Activated CD4-positive, alpha-beta T cell treated with anti-CD3 and anti-CD28 coated beads, Interleukin-2, amount 50 U/mL, for 1 hour (primary cell): ENCODE data around the gene DLG5.

Source experiments
- DNase-seq: peaks from one replicate; pipeline ENCODE4 v3.0.0-alpha.2; 2020

DLG5 gene

DNA sequence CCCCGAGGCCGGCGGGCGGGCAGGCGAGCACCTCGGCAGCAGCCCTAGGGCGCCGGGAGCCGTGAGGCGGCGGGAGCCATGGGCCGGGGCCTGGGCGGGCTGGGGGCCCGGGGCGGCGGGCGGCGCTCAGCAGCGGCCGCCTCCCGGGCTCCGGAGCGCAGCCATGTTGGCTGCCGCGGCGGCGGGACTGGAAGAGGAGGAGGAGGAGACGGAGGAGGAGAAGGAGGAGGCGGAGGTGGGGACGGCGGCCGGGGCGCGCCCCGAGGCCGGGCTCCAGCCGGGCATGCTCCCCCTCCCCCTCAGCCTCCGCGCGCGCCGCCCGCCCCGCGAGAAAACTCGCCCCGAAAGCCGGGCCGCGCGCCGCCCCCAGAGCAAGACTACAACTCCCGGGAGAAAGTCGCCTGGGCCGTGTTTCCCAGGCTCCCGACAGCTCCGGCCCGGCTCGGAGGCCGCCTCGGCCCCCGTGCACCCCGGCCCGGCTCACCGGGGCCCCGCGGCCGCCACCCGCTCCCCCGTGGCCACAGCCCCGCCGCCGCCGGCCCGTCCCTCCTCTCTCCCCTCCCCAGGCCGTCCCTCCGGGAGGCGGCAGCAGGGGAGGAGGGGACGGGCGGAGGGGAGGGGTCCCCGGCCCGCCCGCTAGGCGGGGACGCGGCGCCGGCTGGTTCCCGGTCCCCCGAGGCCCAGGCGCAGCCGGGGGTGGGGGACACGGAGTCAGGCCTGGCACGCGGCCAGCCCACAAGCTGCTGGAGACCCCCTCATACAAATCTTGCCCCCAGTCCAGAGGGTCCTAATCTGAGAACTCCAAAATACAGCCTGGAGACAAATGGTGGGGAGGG lies at the start of gene DLG5:
DLG5 (minus strand) TSS at position 190 of the 836 bp plus-strand sequence. CDS start 235 bp downstream, outside the sequence.
- DNase-seq: no peak

DNA sequence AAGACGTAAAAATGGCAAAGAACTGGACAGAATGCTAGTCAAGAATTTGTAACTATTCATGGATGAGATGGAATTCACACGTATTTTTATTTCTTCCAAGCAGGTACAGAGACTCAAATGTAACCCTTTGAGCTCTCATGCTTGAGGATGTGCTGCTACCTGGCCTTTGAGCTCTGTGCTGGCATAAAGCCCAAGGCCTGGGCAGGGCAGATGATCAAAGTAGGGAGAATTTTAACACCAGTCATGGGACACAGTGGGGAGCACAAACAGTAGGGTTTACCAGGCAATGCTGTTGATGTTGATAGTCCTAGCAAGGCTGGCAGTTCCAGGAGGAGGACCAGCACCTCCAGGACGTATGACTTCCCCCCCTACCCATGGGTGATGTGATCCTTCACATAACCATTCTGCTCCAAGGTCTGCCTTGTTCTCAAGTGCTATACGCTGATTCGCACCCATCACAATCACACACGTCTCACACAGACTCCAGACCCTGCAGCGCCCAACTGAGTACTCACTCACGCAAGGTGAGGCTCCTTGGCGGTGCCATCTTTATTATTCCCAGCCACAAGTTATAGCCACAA lies 48.6 kb upstream of the DLG5 start:
- no peak for DNase-seq

DNA sequence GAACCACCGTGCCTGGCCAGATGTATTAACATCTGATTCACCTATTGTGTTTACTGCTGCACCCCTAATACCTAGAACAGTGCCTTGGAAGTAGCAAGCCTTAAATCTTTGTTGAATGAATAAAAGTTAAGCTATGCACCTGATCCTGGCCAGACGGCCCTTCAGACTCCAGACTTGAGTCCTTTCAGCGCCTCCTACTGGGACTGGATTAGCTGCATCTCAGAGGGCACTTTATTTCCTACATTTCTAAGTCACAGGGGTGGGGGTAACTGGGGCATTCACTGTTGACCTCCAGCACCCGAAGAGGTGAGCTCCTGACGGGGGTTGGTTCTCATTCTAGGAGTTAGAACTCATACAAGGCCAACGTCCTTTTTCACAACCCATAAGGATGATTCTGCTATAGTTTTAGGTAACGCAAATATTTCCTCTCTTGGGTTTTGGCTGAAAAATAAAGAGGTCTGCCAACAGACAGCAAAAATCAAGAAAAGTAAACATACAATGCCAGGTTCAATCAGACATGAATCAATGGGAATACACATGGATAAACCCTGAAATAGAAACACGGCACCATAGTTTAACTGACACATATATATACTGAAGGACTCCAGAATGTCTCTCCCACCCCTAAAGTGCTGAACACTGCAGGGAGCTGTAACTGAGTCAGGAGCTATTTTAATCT lies 48.0 kb upstream of the DLG5 start:
- DNase-seq: no peak

DNA sequence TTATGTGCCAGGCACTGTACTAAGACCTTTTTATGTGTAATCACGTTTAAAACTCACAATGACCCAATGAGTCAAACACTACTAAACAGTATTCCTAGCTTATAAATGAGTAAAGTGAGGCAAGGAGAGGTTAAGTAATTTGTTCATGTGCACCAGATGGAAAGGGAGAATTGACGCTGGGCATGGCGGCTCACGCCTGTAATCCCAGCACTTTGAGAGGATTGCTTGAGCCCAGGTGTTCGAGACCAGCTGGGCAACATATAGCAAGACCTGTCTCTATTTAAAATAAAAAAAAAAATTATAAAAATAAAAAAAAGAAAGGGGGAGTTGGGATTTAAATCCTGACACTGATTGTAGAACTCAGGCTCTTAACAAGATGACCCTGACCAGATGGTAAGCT lies 46.7 kb upstream of the DLG5 start:
- no peak for DNase-seq

DNA sequence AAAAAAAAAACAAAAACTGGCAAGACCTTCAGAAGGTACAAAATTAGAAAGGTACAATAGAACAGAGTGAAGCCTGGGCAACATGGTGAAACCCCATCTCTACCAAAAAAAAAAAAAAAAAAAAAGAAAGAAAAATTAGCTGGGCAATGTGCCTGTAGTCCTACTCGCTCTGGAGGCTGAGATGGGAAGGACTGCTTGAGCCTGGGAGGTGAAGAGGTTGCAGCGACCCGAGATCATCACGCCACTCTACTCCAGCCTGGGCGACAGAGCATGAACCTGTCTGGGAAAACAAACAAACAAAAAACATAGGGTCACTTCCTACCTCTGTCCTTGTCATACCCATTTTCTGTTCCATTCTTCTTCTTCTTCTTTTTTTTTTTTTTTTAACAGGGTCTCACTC lies 45.6 kb upstream of the DLG5 start:
- no peak for DNase-seq

GRCh38 chr10:77971804-77972144 lies 45.2 kb upstream of the DLG5 start:
- DNase-seq: no peak

- no peak for DNase-seq
Observed at GRCh38 chr10:77970869-77971803, 44.6 kb upstream of the DLG5 start.

DNA sequence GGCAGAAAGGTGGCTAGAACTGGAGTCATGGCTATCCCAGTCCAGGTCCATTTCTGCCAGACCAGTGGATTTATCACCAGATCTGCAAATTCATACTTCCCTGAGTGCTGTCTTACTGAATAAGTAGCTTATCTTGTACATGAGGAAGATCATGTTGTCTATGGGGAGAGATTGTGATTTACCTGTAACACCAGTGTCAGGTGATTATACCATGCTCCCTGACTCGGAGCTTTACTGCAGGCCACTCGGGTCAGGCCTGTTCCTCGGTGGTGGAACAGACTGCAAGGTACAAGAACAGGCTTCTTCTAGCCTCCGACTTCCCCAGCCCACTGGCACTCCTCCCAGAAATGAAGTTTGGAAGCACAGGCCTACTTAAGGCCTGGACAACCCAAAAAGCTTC lies 42.6 kb upstream of the DLG5 start:
- DNase-seq: no peak

DNA sequence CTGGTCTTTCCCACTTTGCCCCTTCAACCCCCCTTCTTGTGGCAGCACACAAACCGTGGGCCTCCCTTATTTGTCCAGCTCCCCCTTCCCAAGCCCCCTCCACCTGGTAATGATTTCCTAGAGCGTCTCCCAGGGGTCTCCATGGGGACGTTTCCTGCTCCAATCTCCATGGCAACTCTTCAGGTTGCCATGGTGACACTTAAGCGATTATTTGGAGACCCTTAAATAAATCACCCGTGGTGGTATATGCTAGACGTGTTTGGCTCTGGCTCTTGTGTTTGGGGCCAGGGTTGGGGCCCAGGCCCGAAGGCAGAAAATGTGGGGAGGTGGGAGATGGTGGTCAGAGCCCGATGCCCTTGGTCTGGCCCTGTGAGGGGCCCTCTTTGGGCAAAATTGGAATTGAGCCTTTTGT lies 41.1 kb upstream of the DLG5 start:
- no peak for DNase-seq

DNA sequence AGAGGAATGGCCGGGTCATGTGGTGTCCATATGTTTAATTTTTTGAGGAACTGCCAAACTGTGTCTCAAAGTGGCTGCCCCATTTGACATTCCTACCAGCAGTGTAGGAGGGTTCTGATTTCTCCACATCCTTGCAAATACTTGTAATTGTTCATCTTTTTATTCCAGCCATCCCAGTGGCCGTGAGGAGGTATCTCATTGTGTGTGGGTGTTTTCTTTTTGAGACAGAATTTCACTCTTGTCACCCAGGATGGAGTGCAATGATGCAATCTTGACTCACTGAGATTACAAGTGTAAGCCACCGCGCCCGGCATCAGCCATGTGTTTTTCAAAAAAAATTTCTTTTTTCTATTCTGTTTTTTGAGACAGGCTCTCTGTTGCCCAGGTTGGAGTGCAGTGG lies 38.7 kb upstream of the DLG5 start:
- no peak for DNase-seq

GRCh38 chr10:77964811-77965210 lies 38.3 kb upstream of the DLG5 start:
- no peak for DNase-seq

DNA sequence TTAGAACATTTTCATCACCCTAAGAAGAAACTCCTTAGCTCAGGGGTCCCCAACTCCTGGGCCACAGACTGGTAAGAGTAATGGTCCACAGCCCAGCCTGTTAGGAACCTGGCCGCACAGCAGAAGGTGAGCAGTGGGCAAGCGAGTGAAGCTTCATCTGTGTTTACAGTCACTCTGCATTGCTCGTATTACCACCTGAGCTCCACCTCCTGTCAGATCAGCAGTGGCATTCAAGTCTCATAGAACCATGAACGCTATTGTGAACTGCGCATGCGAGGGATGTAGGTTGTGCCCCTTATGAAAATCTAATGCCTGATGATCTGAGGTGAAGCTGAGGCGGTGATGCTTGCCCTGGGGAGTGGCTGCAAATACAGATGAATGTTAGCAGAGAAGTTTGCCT lies 37.3 kb upstream of the DLG5 start:
- DNase-seq: no peak

DNA sequence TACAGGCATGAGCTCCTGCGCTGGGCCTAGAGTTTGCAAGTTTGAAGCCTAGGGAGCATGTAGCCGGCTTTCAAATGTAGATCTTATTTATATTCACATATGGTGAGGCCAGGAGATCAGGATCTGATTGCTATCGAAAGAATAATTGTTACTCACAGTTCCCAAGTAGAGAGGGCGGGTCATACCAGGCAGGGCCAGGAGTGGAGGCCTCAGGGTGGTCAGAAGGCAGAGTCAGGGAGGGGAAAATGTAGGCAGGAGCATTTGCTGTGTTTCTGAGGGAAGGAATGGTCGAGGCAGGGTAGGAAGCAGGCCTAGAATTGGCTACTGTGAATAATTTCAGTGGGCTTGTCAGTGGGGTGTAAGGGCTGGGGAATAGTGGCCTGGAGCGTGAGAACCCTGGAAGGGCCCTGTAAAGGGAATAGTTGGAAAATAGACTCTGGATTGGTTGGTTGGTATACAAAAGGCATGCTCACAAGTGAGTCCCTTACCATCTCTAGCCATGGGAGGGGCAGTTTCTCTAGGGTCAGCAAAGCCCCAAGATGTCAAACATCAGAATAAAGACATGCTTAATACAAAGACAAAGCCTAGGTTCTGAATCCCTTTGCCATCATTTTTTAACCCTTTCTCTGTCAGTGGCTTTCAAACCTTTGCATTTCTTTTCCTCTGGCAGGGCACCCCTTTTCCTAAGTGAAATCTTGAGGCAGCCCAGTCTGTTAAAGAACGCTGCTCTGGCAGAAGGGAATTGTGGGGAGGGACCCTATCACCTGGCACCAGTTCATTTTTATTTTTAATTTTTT lies 36.0 kb upstream of the DLG5 start:
- DNase-seq: no peak

DNA sequence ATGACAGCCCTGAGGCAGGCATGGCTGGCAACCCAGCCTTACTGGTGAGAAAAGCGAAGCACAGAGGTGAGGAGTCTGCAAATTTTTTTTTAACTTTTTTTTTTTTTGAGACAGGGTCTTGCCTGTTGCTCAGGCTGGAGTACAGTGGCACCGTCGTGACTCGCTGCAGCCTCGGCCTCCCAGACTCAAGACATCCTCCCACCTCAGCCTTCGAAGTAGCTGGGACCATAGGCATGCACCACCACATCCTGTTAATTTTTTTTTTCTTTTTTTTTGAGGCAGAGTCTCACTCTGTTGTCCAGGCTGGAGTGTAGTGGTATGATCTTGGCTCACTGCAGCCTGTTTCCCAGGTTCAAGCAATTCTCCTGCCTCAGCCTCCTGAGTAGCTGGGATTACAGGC lies 35.1 kb upstream of the DLG5 start:
- no peak for DNase-seq

DNA sequence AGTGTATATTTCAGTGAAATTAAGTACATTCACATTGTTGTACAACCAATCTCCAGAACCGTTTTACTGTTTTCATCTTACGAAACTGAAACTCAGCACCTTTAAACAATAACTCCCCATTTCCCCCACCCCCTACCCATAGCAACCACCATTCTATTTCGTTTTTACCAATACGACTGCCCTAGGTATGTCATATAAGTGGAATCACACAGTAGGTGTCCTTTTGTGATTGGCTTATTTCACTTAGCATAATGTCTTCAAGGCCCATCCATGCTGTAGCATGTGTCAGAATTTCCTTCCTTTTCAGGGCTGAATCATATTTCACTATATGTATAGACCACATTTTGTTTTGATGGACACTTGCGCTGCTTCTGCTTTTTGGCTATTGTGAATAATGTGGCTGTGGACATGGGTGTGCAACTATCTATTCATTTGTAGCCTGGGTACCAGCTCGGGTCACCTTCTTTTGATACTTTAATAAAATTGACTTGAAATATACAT lies 34.3 kb upstream of the DLG5 start:
- no peak for DNase-seq

DNA sequence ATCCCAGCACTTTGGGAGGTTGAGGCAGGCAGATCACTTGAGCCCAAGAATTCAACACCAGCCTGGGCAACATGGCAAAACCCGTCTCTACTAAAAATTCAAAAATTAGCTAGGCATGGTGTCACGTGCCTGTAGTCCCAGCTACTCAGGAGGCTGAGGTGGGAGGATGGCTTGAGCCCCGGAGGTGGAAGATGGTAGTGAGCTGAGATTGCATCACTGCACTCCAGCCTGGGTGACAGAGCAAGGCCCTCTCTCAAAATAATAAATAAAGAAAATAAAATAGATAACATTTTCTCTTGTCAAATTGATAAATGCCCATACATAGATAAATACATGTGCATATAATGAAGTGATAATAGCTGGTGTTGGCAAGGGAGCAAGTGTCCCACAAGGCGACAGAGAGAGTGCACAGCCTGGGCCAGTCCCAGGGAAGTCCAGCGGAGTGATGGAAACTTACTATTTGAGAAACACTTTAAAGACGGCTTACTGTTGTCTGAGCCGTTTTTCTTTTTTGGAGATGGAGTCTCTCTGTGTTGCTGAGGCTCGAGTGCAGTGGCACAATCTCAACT lies 33.4 kb upstream of the DLG5 start:
- DNase-seq: no peak

DNA sequence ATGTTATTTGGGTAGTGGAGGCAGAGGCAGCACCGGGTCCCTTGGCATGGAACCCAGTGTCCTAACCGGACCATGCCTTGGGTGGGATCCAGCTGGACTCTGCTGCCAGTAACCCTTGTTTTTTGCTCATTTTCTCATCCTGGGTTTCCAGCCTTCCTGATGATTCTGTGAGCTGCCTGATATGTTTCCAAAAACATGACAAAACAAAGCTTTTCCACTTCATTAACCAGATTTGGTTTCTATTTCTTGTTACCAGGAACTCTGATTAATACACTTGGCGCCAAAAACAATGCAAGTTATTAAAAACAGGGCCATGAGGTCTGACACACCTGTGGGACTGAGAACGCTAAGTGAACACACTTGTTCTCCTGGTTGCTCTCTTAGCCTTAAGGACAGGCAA lies 32.8 kb upstream of the DLG5 start:
- DNase-seq: no peak

GRCh38 chr10:77955136-77955535 lies 28.6 kb upstream of the DLG5 start:
- no peak for DNase-seq

DNA sequence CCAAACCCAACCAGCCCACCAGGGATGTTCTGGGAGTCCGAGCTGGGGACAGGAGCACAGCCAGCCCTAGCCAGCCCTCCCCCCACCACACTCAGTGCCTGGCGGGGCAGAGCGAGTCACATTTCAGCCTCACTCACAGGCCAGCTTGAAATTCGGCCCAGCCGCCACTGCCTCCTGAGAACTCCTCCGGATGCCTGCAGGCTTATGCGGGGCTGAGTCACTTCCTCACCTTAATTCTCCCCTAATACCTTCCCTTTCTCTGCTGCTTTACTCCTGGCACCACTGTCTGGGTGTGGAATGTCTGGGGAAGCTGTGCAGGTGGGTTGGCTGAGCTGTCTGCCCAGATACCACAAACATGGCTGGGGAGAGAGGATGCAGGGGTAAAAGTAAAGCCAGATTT lies 22.6 kb upstream of the DLG5 start:
- no peak for DNase-seq

GRCh38 chr10:77946084-77946483 lies 19.5 kb upstream of the DLG5 start:
- no peak for DNase-seq

- no peak for DNase-seq
Observed at GRCh38 chr10:77944519-77944918, 18.0 kb upstream of the DLG5 start.
